H9 (cell line): ENCODE data around the gene NAT14. TPM values are rescaled to one million over a fixed set of nuclear protein-coding genes. Genes with fewer than 3 reads are reported as not detected.

Experiments used
- DNase-seq: peaks from one replicate; pipeline ENCODE4 v3.0.0-alpha.2; 2017
- H2AFZ ChIP-seq: one replicate; pipeline ENCODE4 v1.6.1; 2013; ENCODE audit warnings: mild to moderate bottlenecking, low read length, control low read depth, moderate library complexity
- H2AK5ac ChIP-seq: 2 replicates; pipeline ENCODE4 v1.6.1; 2013; ENCODE audit warnings: low read length, control low read depth, mixed read lengths; ENCODE audit not compliant: insufficient read length
- H2BK120ac ChIP-seq: one replicate; pipeline ENCODE4 v1.6.1; 2013; ENCODE audit warnings: low read depth, mild to moderate bottlenecking, low read length, control low read depth, inconsistent platforms; ENCODE audit not compliant: poor library complexity, severe bottlenecking
- H2BK12ac ChIP-seq: 2 replicates; pipeline ENCODE4 v1.6.1; 2013; ENCODE audit warnings: low read length, control low read depth, mixed read lengths, low read depth; ENCODE audit not compliant: insufficient read length
- H2BK15ac ChIP-seq: 2 replicates; pipeline ENCODE4 v1.6.1; 2013; ENCODE audit warnings: low read depth, low read length, control low read depth
- H2BK20ac ChIP-seq: one replicate; pipeline ENCODE4 v1.6.1; 2013; ENCODE audit warnings: low read depth, mild to moderate bottlenecking, low read length, control low read depth, inconsistent platforms; ENCODE audit not compliant: poor library complexity, severe bottlenecking
- H2BK5ac ChIP-seq: 2 replicates; pipeline ENCODE4 v1.6.1; 2013; ENCODE audit warnings: low read length, control low read depth, mixed read lengths; ENCODE audit not compliant: insufficient read length
- H3K14ac ChIP-seq: 2 replicates; pipeline ENCODE4 v1.6.1; 2013; ENCODE audit warnings: low read length, control low read depth; ENCODE audit not compliant: insufficient read depth
- H3K18ac ChIP-seq: 2 replicates; pipeline ENCODE4 v1.6.1; 2013; ENCODE audit warnings: low read depth, mild to moderate bottlenecking, mixed read lengths, low read length, control low read depth; ENCODE audit not compliant: insufficient read length
- H3K23ac ChIP-seq: 2 replicates; pipeline ENCODE4 v1.6.1; 2013; ENCODE audit warnings: low read length, control low read depth, mixed read lengths, low read depth; ENCODE audit not compliant: insufficient read length
- H3K23me2 ChIP-seq: 2 replicates; pipeline ENCODE4 v1.6.1; 2013; ENCODE audit warnings: low read depth, mild to moderate bottlenecking, mixed read lengths, low read length, control low read depth; ENCODE audit not compliant: insufficient read length, poor library complexity, severe bottlenecking
- H3K27ac ChIP-seq: 2 replicates; pipeline ENCODE4 v1.5.1; 2013; ENCODE audit warnings: low read length, control low read depth, mixed read lengths, low read depth; ENCODE audit not compliant: insufficient read length
- H3K27me3 ChIP-seq: 2 replicates; pipeline ENCODE4 v1.6.1; 2013; ENCODE audit warnings: low read length, control low read depth, inconsistent platforms; ENCODE audit not compliant: insufficient read depth
- H3K4ac ChIP-seq: 2 replicates; pipeline ENCODE4 v1.6.1; 2013; ENCODE audit warnings: low read depth, mild to moderate bottlenecking, control low read depth, inconsistent platforms, low read length, moderate library complexity
- H3K4me1 ChIP-seq: 2 replicates; pipeline ENCODE4 v1.6.1; 2013; ENCODE audit warnings: low read length, control low read depth, inconsistent platforms; ENCODE audit not compliant: insufficient read depth
- H3K4me2 ChIP-seq: 2 replicates; pipeline ENCODE4 v1.6.1; 2013; ENCODE audit warnings: low read length, control low read depth, mixed read lengths; ENCODE audit not compliant: insufficient read length, insufficient read depth
- H3K56ac ChIP-seq: 2 replicates; pipeline ENCODE4 v1.6.1; 2013; ENCODE audit warnings: low read depth, mild to moderate bottlenecking, mixed read lengths, low read length, control low read depth; ENCODE audit not compliant: insufficient read length
- H3K79me1 ChIP-seq: 2 replicates; pipeline ENCODE4 v1.6.1; 2013; ENCODE audit warnings: low read depth, mild to moderate bottlenecking, moderate library complexity, low read length, control low read depth, inconsistent platforms; ENCODE audit not compliant: insufficient read depth, poor library complexity, severe bottlenecking
- H3K79me2 ChIP-seq: 2 replicates; pipeline ENCODE4 v1.6.1; 2013; ENCODE audit warnings: low read length, control low read depth, inconsistent platforms; ENCODE audit not compliant: insufficient read depth
- H3K9ac ChIP-seq: 2 replicates; pipeline ENCODE4 v1.6.1; 2013; ENCODE audit warnings: low read length, control low read depth, mixed read lengths; ENCODE audit not compliant: insufficient read length; ENCODE audit errors: extremely low read depth
- H3K9me3 ChIP-seq: one replicate; pipeline ENCODE4 v1.6.1; 2013; ENCODE audit warnings: low read depth, low read length, inconsistent platforms; ENCODE audit not compliant: control insufficient read depth
- H3T11ph ChIP-seq: one replicate; pipeline ENCODE4 v1.6.1; 2013; ENCODE audit warnings: mild to moderate bottlenecking, low read length, control low read depth, inconsistent platforms
- H4K20me1 ChIP-seq: one replicate; pipeline ENCODE4 v1.6.1; 2013; ENCODE audit not compliant: control insufficient read depth, insufficient read length, insufficient read depth
- H4K5ac ChIP-seq: 2 replicates; pipeline ENCODE4 v1.6.1; 2013; ENCODE audit warnings: low read depth, mild to moderate bottlenecking, mixed read lengths, low read length, control low read depth; ENCODE audit not compliant: insufficient read length
- H4K8ac ChIP-seq: replicated peaks from 2 replicates; pipeline ENCODE4 v1.6.1; 2013; ENCODE audit warnings: low read length, control low read depth, mixed read lengths, low read depth; ENCODE audit not compliant: insufficient read length
- H4K91ac ChIP-seq: 2 replicates; pipeline ENCODE4 v1.6.1; 2013; ENCODE audit warnings: low read depth, mild to moderate bottlenecking, moderate library complexity, mixed read lengths, low read length, control low read depth; ENCODE audit not compliant: insufficient read length
- H3K27ac Mint-ChIP-seq, 3 experiments: 2 replicates in 2 of 3; 3 replicates in 1 of 3; pipeline ENCODE4 v1.8.0; 2020 to 2021; ENCODE audit warnings: mixed read lengths in 3 of 3, mild to moderate bottlenecking in 1 of 3, moderate library complexity in 1 of 3
- H3K27me3 Mint-ChIP-seq: 2 replicates; pipeline ENCODE4 v1.8.0; 2021; ENCODE audit warnings: low read depth, mild to moderate bottlenecking, moderate library complexity, mixed read lengths
- H3K36me3 Mint-ChIP-seq, 3 experiments: 2 replicates in 2 of 3; 3 replicates in 1 of 3; pipeline ENCODE4 v1.8.0; 2020 to 2021; ENCODE audit warnings: low read depth in 3 of 3, mixed read lengths in 3 of 3; ENCODE audit not compliant: insufficient read depth in 1 of 3
- H3K4me1 Mint-ChIP-seq, 2 experiments: 2 replicates each; pipeline ENCODE4 v1.8.0; 2020; ENCODE audit warnings: mixed read lengths in 2 of 2
- H3K4me3 Mint-ChIP-seq, 2 experiments: 2 replicates in 1 of 2; 3 replicates in 1 of 2; pipeline ENCODE4 v1.8.0; 2020 to 2021; ENCODE audit warnings: mild to moderate bottlenecking in 2 of 2, mixed read lengths in 2 of 2, moderate library complexity in 1 of 2
- H3K9me3 Mint-ChIP-seq, 2 experiments: 2 replicates in 1 of 2; 3 replicates in 1 of 2; pipeline ENCODE4 v1.8.0; 2020; ENCODE audit warnings: mild to moderate bottlenecking in 2 of 2, mixed read lengths in 2 of 2, moderate library complexity in 1 of 2
- WGBS: extraction: QIAGEN DNeasy Blood & Tissue Kit; methylation state at CpG from one replicate; pipeline ENCODE4 v1.1.7; 2013; ENCODE audit warnings: missing lambda C conversion rate, low lambda C conversion rate, mixed read lengths; ENCODE audit not compliant: insufficient read length; ENCODE audit errors: extremely low coverage; 5-methylcytosine and 5-hydroxymethylcytosine counted together
- total RNA-seq: library from RNA; stranded (reverse); gene quantifications from 2 replicates; pipeline ENCODE4 v1.2.1, GENCODE V29; 2021
- TF ChIP-seq, protein P1 (sequence below): fragments of 200-600 bp; sonication (generic); conservative IDR thresholded peaks from 3 replicates; pipeline ENCODE4 v1.8.0; 2021; ENCODE audit warnings: antibody characterized with exemption, mild to moderate bottlenecking

NAT14 gene
- total RNA-seq, 1 experiment from 2014 or later: 51.2 TPM

GRCh38 chr19:55535173-55535964 is 50.4 kb downstream of the NAT14 start:
- H3K27ac ChIP-seq: no peak overlapping the region
- H3K23ac ChIP-seq: no peak overlapping the region
- H3K27me3 ChIP-seq: no peaks in the 10 kb centered on the region
- WGBS: no CpG with 5 or more reads among the region's 12 CpGs
- TF ChIP-seq, protein P1, sequence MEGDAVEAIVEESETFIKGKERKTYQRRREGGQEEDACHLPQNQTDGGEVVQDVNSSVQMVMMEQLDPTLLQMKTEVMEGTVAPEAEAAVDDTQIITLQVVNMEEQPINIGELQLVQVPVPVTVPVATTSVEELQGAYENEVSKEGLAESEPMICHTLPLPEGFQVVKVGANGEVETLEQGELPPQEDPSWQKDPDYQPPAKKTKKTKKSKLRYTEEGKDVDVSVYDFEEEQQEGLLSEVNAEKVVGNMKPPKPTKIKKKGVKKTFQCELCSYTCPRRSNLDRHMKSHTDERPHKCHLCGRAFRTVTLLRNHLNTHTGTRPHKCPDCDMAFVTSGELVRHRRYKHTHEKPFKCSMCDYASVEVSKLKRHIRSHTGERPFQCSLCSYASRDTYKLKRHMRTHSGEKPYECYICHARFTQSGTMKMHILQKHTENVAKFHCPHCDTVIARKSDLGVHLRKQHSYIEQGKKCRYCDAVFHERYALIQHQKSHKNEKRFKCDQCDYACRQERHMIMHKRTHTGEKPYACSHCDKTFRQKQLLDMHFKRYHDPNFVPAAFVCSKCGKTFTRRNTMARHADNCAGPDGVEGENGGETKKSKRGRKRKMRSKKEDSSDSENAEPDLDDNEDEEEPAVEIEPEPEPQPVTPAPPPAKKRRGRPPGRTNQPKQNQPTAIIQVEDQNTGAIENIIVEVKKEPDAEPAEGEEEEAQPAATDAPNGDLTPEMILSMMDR: no peak
- H3T11ph ChIP-seq: no peak overlapping the region
- no peak overlapping the region for H2AK5ac ChIP-seq
- Mint-ChIP-seq H3K9me3 (peaks cover 0 to 4% of the 10 kb centered on the region in 2 experiments; a peak in 2 of 5 replicates), H3K36me3 (peaks cover 0 to 6% (median 0%) of the 10 kb centered on the region in 3 experiments; a peak in 1 of 7 replicates), H3K27me3 (0 out of 2 replicates have a peak, but pooled peaks cover 2% of the 10 kb centered on the region), H3K27ac (no peak overlapping the region; a peak in 1 of 7 replicates), H3K4me1 (peaks cover 4 to 31% of the 10 kb centered on the region in 2 experiments; a peak in 3 of 4 replicates), H3K4me3 (peak overlapping the region in 1 of 2 experiments; percentile 54; a peak in 2 of 5 replicates)
- no peak overlapping the region for H2BK12ac ChIP-seq
- H2BK20ac ChIP-seq: no peak overlapping the region
- no peaks in the 10 kb centered on the region; the same call in 1 of the 2 replicates for H3K4me1 ChIP-seq
- H3K23me2 ChIP-seq: no peaks in the 10 kb centered on the region
- no peak overlapping the region for H3K4me2 ChIP-seq
- H3K18ac ChIP-seq: no peak overlapping the region
- H4K8ac ChIP-seq: no peak overlapping the region
- DNase-seq: no peak
- H2BK120ac ChIP-seq: no peak overlapping the region
- H3K14ac ChIP-seq: no peak overlapping the region; the same call in 1 of the 2 replicates
- no peaks in the 10 kb centered on the region for H3K9me3 ChIP-seq
- H2BK5ac ChIP-seq: no peak overlapping the region
- no peaks in the 10 kb centered on the region for H3K79me1 ChIP-seq
- H2BK15ac ChIP-seq: no peak overlapping the region
- no peak overlapping the region for H3K56ac ChIP-seq
- H3K79me2 ChIP-seq: no peaks in the 10 kb centered on the region
- no peak overlapping the region for H2AFZ ChIP-seq
- peaks cover 2% of the 10 kb centered on the region for H4K20me1 ChIP-seq
- no peak overlapping the region for H3K9ac ChIP-seq
- H3K4ac ChIP-seq: no peak overlapping the region
- H4K91ac ChIP-seq: no peak overlapping the region
- no peak overlapping the region for H4K5ac ChIP-seq
